ENCODE measurements around the gene PRAC2. TPM values are rescaled to one million over a fixed set of nuclear protein-coding genes. Genes with fewer than 3 reads are reported as not detected.

Gene PRAC2
- polyA plus RNA-seq, 1 of the 3 experiments (the other 2 are of a cell fraction): not detected

DNA sequence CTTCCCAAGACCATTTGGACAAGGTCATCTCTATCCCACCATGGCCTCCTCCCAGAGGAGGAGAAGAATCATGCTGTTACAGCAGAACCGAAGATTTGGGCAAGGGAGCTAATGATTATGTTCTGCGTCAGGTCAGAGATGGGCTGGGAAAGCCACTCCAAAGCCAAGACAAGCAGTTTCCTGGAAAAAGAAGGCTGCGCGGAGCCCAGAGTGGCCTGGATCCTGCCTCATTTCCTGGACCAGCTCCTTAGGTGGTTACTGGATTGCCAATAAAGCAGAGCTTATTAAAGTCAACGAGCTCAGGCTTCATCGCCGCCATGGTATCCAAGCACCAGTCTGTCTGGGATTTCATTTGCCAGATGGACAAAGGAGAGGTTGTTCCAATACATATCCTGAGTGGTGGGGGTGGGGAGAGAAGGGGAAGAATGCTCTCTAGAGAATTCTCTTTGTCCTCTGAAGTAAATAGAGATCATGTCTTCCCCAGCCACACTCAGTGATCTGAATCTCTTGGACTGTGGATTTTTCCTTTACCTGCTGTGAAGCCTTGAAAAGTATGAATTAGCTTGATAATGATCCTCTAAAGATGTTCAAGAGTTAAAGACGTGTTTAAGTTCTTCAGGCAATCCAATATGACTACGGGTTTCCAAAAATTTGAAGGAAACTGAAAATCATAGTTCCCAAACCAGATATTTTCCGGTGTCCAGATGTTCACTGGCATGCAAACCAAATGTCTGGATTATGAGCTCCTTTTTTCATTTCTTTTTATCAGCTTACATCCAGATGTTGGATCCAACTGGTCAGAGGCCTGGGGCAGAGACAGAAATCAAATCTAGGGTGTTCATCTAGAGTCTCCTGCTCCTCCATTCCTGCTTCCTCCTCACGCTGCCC is 18.4 kb upstream of the PRAC2 start:
- Histone ChIP-seq H3K4me2 (no peak overlapping the region), H3K9me3 (no peaks in the 10 kb centered on the region), H4K20me1 (ENCODE audit: insufficient read depth) (no peaks in the 10 kb centered on the region), H3F3A (replicated peaks; ENCODE audit: insufficient read depth) (no peaks in the 10 kb centered on the region), H2AFZ (ENCODE audit: low read depth) (no peak overlapping the region), H3K36me3 (replicated peaks in 1 of 2; ENCODE audit: control insufficient read depth in 1 of 2, insufficient read depth in 2 of 2, low read length in 1 of 2) (no peaks in the 10 kb centered on the region), H3K9ac (no peak overlapping the region), H3K79me2 (ENCODE audit: insufficient read depth) (no peaks in the 10 kb centered on the region), H3K27ac (ENCODE audit: low read depth in 2 of 2, low read length in 1 of 2) (no peak overlapping the region), H3K9me2 (no peaks in the 10 kb centered on the region), H3K4me3 (ENCODE audit: low read depth in 2 of 2, low read length in 1 of 2) (no peak overlapping the region), H3K27me3 (ENCODE audit: insufficient read depth) (peaks cover 99% of the 10 kb centered on the region), H3K4me1 (ENCODE audit: control insufficient read depth in 1 of 2, insufficient read depth in 2 of 2, low read depth in 1 of 2, low read length in 1 of 2) (no peaks in the 10 kb centered on the region)
- ChIA-PET CTCF (interaction anchor here (1.4 to 5.9 kb wide), 7 partner anchors 20 to 174 kb away, joined by 3 to 27 read pairs (median 7); partner anchors contain the start of gene PRAC2), POLR2A (no interaction called here)
- DNase-seq: no peak
- 39% methylated on average over 11 of the region's 11 CpGs for WGBS (ENCODE audit: low lambda C conversion rate)
- TF ChIP-seq SMC3 (IDR thresholded peaks at IDR 0.05; ENCODE audit: low read depth, low read length) (no peak), JUND (IDR thresholded peaks at IDR 0.05) (no peak), POLR2AphosphoS5 (IDR thresholded peaks at IDR 0.05; ENCODE audit: low read depth, low read length) (no peak), GATA2 (CRISPR knock-in tag; IDR thresholded peaks at IDR 0.05) (no peak), ELF1 (IDR thresholded peaks at IDR 0.05) (no peak), FOSL2 (IDR thresholded peaks at IDR 0.05; ENCODE audit: borderline replicate concordance, low read depth) (no peak), YY1 (IDR thresholded peaks at IDR 0.05; ENCODE audit: low read depth) (no peak), TCF12 (IDR thresholded peaks at IDR 0.05) (no peak), GABPA (IDR thresholded peaks at IDR 0.05; ENCODE audit: low read depth) (no peak), RCOR1 (IDR thresholded peaks at IDR 0.05; ENCODE audit: low read length) (no peak)
- TF ChIP-seq, protein P1, sequence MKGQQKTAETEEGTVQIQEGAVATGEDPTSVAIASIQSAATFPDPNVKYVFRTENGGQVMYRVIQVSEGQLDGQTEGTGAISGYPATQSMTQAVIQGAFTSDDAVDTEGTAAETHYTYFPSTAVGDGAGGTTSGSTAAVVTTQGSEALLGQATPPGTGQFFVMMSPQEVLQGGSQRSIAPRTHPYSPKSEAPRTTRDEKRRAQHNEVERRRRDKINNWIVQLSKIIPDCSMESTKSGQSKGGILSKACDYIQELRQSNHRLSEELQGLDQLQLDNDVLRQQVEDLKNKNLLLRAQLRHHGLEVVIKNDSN (IDR thresholded peaks at IDR 0.05; ENCODE audit: borderline replicate concordance, low read depth): no peak
- TF ChIP-seq, protein P2, sequence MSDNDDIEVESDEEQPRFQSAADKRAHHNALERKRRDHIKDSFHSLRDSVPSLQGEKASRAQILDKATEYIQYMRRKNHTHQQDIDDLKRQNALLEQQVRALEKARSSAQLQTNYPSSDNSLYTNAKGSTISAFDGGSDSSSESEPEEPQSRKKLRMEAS (IDR thresholded peaks at IDR 0.05; ENCODE audit: low read depth): no peak
- TF ChIP-seq, protein P3, sequence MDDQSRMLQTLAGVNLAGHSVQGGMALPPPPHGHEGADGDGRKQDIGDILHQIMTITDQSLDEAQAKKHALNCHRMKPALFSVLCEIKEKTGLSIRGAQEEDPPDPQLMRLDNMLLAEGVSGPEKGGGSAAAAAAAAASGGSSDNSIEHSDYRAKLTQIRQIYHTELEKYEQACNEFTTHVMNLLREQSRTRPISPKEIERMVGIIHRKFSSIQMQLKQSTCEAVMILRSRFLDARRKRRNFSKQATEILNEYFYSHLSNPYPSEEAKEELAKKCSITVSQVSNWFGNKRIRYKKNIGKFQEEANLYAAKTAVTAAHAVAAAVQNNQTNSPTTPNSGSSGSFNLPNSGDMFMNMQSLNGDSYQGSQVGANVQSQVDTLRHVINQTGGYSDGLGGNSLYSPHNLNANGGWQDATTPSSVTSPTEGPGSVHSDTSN (IDR thresholded peaks at IDR 0.05): no peak

DNA sequence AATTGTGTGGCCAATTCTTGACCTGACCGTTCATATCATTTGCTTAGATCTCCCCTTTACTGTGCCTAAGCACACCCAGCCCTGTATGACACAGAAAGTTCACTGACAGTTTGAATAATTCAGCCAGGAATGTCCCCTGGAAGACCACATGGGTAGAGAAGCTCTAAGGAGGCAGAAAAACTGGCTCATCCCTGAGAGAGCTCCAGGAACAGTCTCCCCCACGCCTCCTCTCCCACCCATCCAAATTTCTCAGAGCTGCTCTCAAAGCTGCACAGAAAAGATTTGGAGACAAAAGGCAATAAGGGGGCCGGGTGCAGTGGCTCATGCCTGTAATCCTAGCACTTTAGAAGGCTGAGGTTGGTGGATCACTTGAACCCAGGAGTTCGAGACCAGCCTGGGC is 11.9 kb upstream of the PRAC2 start:
- no peak overlapping the region for H2AFZ ChIP-seq (ENCODE audit: low read depth)
- no peaks in the 10 kb centered on the region for H3K79me2 ChIP-seq (ENCODE audit: insufficient read depth)
- peaks cover 97% of the 10 kb centered on the region for H3K27me3 ChIP-seq (ENCODE audit: insufficient read depth)
- H3K9me2 ChIP-seq: no peaks in the 10 kb centered on the region
- H3K4me1 ChIP-seq (ENCODE audit: control insufficient read depth in 1 of 2, insufficient read depth in 2 of 2, low read depth in 1 of 2, low read length in 1 of 2): no peaks in the 10 kb centered on the region
- no peaks in the 10 kb centered on the region for H4K20me1 ChIP-seq (ENCODE audit: insufficient read depth)
- no peak overlapping the region for H3K27ac ChIP-seq (ENCODE audit: low read depth in 2 of 2, low read length in 1 of 2)
- TF ChIP-seq, protein P4, sequence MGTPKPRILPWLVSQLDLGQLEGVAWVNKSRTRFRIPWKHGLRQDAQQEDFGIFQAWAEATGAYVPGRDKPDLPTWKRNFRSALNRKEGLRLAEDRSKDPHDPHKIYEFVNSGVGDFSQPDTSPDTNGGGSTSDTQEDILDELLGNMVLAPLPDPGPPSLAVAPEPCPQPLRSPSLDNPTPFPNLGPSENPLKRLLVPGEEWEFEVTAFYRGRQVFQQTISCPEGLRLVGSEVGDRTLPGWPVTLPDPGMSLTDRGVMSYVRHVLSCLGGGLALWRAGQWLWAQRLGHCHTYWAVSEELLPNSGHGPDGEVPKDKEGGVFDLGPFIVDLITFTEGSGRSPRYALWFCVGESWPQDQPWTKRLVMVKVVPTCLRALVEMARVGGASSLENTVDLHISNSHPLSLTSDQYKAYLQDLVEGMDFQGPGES (IDR thresholded peaks at IDR 0.05; ENCODE audit: low read depth, low read length): no peak
- TF ChIP-seq EP300 (IDR thresholded peaks at IDR 0.05; ENCODE audit: borderline replicate concordance in 1 of 2, low read depth in 1 of 2, low read length in 1 of 2) (no peak), MEF2A (IDR thresholded peaks at IDR 0.05; ENCODE audit: borderline replicate concordance, low read depth) (no peak), CHD2 (IDR thresholded peaks at IDR 0.05; ENCODE audit: low read length, partially characterized antibody) (no peak), RCOR1 (IDR thresholded peaks at IDR 0.05; ENCODE audit: low read length) (no peak), JUND (IDR thresholded peaks at IDR 0.05) (no peak), NRF1 (IDR thresholded peaks at IDR 0.05; ENCODE audit: low read depth, low read length) (no peak)
- TF ChIP-seq, protein P5, sequence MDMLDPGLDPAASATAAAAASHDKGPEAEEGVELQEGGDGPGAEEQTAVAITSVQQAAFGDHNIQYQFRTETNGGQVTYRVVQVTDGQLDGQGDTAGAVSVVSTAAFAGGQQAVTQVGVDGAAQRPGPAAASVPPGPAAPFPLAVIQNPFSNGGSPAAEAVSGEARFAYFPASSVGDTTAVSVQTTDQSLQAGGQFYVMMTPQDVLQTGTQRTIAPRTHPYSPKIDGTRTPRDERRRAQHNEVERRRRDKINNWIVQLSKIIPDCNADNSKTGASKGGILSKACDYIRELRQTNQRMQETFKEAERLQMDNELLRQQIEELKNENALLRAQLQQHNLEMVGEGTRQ (IDR thresholded peaks at IDR 0.05; ENCODE audit: borderline replicate concordance, low read depth, low read length): no peak
- ChIA-PET CTCF (interaction anchor here (0.7 to 5.2 kb wide), 5 partner anchors 13 to 168 kb away, joined by 4 to 49 read pairs (median 14); partner anchors contain the start of gene PRAC2), POLR2A (no interaction called here)
- H3K4me2 ChIP-seq: no peak overlapping the region
- no peak overlapping the region for H3K4me3 ChIP-seq (ENCODE audit: low read depth in 2 of 2, low read length in 1 of 2)
- H3K9me3 ChIP-seq: no peaks in the 10 kb centered on the region
- H3K9ac ChIP-seq: no peak overlapping the region
- WGBS (ENCODE audit: low lambda C conversion rate): 3% methylated on average over 4 of the region's 4 CpGs
- H3K36me3 ChIP-seq (replicated peaks in 1 of 2; ENCODE audit: control insufficient read depth in 1 of 2, insufficient read depth in 2 of 2, low read length in 1 of 2): no peaks in the 10 kb centered on the region
- no peak for DNase-seq
- H3F3A ChIP-seq (replicated peaks; ENCODE audit: insufficient read depth): peaks cover 3% of the 10 kb centered on the region
